ENCODE measurements around the gene LRRC4C. TPM values are rescaled to one million over a fixed set of nuclear protein-coding genes. Genes with fewer than 3 reads are reported as not detected.

The LRRC4C gene
- total and polyA plus RNA-seq, 4 experiments from 2014 or later: not detected

DNA sequence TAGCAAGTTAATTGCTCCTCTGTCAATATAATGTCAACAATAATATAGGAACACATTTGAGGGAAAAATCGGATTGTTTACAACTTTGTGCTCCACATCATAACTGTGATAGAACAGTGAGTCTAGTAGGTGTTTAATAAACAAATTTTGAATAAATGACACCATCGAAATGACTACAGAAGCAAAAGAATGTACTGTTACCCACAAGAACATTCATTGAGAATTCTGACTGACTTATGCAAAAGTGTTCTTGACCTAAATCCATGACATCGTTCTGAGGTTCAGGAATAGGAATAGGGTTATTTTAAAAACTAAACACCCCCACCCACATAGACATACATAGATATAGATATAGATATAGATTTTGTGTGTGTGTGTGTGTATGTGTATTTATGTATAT, 8.4 kb downstream of the LRRC4C start:
- POLR2A ChIA-PET (ENCODE audit: partially characterized antibody): no interaction called here
- H3K4me1 ChIP-seq (ENCODE audit: insufficient read depth, low read length): no peaks in the 10 kb centered on the region

DNA sequence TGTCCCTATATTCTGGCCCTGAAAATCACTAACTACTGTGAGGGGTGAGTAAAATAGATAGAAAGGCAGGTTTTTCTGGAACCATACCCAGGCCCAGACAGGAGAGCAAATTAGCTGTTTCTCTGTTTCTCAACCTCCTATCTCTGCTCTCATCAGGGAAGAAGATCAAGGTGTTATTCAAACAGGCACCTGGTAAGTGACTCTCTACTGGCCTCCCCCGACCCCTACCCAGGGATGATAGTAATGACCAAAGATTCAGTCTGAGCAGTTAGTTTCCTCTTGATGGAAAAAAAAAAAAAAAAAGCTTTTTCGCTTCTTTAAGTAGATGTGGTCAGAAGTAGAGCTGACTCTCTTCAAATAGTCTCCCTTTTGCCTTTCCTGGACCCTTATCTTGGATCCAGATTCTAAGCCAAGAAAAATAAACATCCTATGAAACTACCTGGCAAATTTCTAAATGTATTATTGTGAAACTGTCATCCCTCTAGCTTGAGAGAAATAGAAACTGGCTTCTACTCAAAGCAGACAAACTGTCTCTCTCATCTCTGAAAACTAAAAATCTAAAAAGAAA, 9.9 kb downstream of the LRRC4C start:
- Histone ChIP-seq H3K27me3 (ENCODE audit: insufficient read depth, low read length) (no peaks in the 10 kb centered on the region), H3K36me3 (ENCODE audit: insufficient read depth, low read length) (no peaks in the 10 kb centered on the region), H3K9me3 (ENCODE audit: control insufficient read depth in 1 of 2, low read length in 2 of 2) (no peaks in the 10 kb centered on the region), H3K4me1 (ENCODE audit: insufficient read depth, low read length) (no peaks in the 10 kb centered on the region), H3K4me3 (ENCODE audit: low read length in 2 of 2) (no peak overlapping the region), H3K27ac (ENCODE audit: low read depth, low read length) (no peak overlapping the region)
- H3K36me3 Mint-ChIP-seq: no peaks in the 10 kb centered on the region
- H3K27me3 Mint-ChIP-seq: no peaks in the 10 kb centered on the region
- H3K4me1 Mint-ChIP-seq: no peaks in the 10 kb centered on the region
- intact Hi-C loops (cut with micrococcal nuclease): no loop called here
- no peak overlapping the region for H3K27ac Mint-ChIP-seq
- H3K9me3 Mint-ChIP-seq: peaks cover under 1 to 20% (median 9%) of the 10 kb centered on the region in 8 donors
- H3K4me3 Mint-ChIP-seq: no peak overlapping the region
- CTCF ChIA-PET (ENCODE audit: partially characterized antibody): no interaction called here
- DNase-seq: no peak
- POLR2A ChIA-PET (ENCODE audit: partially characterized antibody): no interaction called here

More for the DNA sequence above, 8.4 kb downstream of the LRRC4C start:
- DNase-seq: no peak
- H3K27ac Mint-ChIP-seq: no peak overlapping the region
- Histone ChIP-seq H3K27me3 (ENCODE audit: insufficient read depth, low read length) (no peaks in the 10 kb centered on the region), H3K4me3 (ENCODE audit: low read length in 2 of 2) (no peak overlapping the region), H3K9me3 (ENCODE audit: control insufficient read depth in 1 of 2, low read length in 2 of 2) (no peaks in the 10 kb centered on the region), H3K27ac (ENCODE audit: low read depth, low read length) (no peak overlapping the region), H3K36me3 (ENCODE audit: insufficient read depth, low read length) (no peaks in the 10 kb centered on the region)
- no peaks in the 10 kb centered on the region for H3K27me3 Mint-ChIP-seq
- intact Hi-C loops (cut with micrococcal nuclease): no loop called here
- peaks cover 0 to 11% (median 6%) of the 10 kb centered on the region in 8 donors for H3K9me3 Mint-ChIP-seq
- H3K4me1 Mint-ChIP-seq: no peaks in the 10 kb centered on the region
- H3K36me3 Mint-ChIP-seq: no peaks in the 10 kb centered on the region
- CTCF ChIA-PET (ENCODE audit: partially characterized antibody): no interaction called here
- H3K4me3 Mint-ChIP-seq: no peak overlapping the region

DNA sequence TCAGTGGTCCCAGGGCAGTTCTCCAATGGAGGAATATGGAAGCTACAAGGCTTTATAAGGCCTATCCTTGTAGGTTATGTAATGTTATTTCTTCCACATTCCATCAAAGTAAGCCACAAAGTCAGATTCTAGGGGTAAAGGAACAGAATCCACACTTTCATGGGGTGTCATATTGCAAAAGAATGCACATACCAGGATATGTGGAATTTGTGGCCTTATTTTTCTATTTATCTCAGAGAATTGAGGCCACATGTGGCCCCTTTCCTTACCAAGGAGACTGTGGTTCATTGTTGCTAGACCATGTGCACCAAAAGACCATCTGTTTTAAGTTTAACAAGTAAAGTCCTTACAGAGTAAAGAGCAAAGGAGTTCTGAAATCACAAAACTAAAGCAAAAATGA, 12.9 kb downstream of the LRRC4C start:
- Histone ChIP-seq H3K36me3 (ENCODE audit: insufficient read depth, low read length) (no peaks in the 10 kb centered on the region), H3K27me3 (ENCODE audit: insufficient read depth, low read length) (no peaks in the 10 kb centered on the region), H3K9me3 (ENCODE audit: control insufficient read depth in 1 of 2, low read length in 2 of 2) (no peaks in the 10 kb centered on the region), H3K4me3 (ENCODE audit: low read length in 2 of 2) (no peak overlapping the region), H3K27ac (ENCODE audit: low read depth, low read length) (no peak overlapping the region), H3K4me1 (ENCODE audit: insufficient read depth, low read length) (no peaks in the 10 kb centered on the region)
- H3K36me3 Mint-ChIP-seq: no peaks in the 10 kb centered on the region
- H3K4me3 Mint-ChIP-seq: no peak overlapping the region
- no peak overlapping the region for H3K27ac Mint-ChIP-seq
- CTCF ChIA-PET (ENCODE audit: partially characterized antibody): no interaction called here
- peaks cover 2 to 25% (median 15%) of the 10 kb centered on the region in 8 donors for H3K9me3 Mint-ChIP-seq
- no peaks in the 10 kb centered on the region for H3K4me1 Mint-ChIP-seq
- POLR2A ChIA-PET (ENCODE audit: partially characterized antibody): no interaction called here
- DNase-seq: no peak
- no peaks in the 10 kb centered on the region for H3K27me3 Mint-ChIP-seq
- intact Hi-C loops (cut with micrococcal nuclease): no loop called here

DNA sequence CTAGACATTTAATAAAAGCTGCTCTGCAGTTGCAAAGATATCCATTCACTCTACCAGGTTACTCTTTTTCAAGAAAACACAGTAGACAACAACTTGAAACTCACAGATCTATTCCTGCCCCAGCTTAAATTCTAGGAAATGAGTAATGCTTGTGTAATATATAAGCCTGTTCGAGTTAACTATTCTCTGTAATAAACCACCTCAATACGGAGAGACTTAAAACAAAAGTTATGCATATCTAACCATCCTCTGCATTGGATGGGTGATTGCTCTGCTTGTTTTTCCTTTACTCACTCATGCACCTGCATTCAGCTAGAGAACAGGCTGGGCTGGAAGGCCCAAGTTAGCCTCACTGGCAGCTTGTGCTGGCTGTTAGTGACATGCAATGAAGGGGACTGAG, 13.3 kb downstream of the LRRC4C start:
- no peaks in the 10 kb centered on the region for H3K36me3 ChIP-seq (ENCODE audit: insufficient read depth, low read length)
- H3K4me3 ChIP-seq (ENCODE audit: low read length in 2 of 2): no peak overlapping the region
- CTCF ChIA-PET (ENCODE audit: partially characterized antibody): no interaction called here
- no peaks in the 10 kb centered on the region for H3K4me1 Mint-ChIP-seq
- H3K27me3 ChIP-seq (ENCODE audit: insufficient read depth, low read length): no peaks in the 10 kb centered on the region
- H3K27ac ChIP-seq (ENCODE audit: low read depth, low read length): no peak overlapping the region
- no peak overlapping the region for H3K27ac Mint-ChIP-seq
- H3K36me3 Mint-ChIP-seq: no peaks in the 10 kb centered on the region
- POLR2A ChIA-PET (ENCODE audit: partially characterized antibody): no interaction called here
- H3K9me3 Mint-ChIP-seq: peaks cover 2 to 24% (median 15%) of the 10 kb centered on the region in 8 donors
- intact Hi-C loops (cut with micrococcal nuclease): no loop called here
- no peak overlapping the region for H3K4me3 Mint-ChIP-seq
- H3K27me3 Mint-ChIP-seq: no peaks in the 10 kb centered on the region
- no peaks in the 10 kb centered on the region for H3K9me3 ChIP-seq (ENCODE audit: control insufficient read depth in 1 of 2, low read length in 2 of 2)
- no peaks in the 10 kb centered on the region for H3K4me1 ChIP-seq (ENCODE audit: insufficient read depth, low read length)
- no peak for DNase-seq

DNA sequence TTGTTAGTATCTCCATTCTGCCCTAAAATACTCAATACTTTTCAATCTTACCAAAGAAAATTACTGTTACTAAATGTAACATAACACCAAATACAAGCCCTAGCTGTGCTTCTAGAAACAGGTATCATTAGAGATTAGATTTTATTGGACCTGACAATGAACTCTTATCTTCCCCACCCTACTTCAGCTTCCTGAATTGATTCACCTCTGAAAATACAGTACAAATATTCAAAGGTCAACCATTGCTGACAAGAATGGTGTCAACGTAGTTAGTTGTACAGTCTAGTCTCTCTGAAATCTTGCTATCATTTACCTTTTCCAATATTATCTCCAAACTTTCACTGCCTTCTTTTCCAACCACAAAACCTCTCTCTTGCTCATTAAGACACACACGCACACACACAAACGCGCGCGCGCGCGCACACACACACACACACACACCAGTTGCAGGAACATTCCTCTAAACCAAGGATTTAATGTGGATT, 22.4 kb downstream of the LRRC4C start:
- Histone ChIP-seq H3K4me3 (ENCODE audit: low read length in 2 of 2) (no peak overlapping the region), H3K36me3 (ENCODE audit: insufficient read depth, low read length) (no peaks in the 10 kb centered on the region), H3K27me3 (ENCODE audit: insufficient read depth, low read length) (no peaks in the 10 kb centered on the region), H3K9me3 (ENCODE audit: control insufficient read depth in 1 of 2, low read length in 2 of 2) (no peaks in the 10 kb centered on the region), H3K4me1 (ENCODE audit: insufficient read depth, low read length) (no peaks in the 10 kb centered on the region), H3K27ac (ENCODE audit: low read depth, low read length) (no peak overlapping the region)
- Mint-ChIP-seq H3K27ac (no peak overlapping the region), H3K27me3 (no peaks in the 10 kb centered on the region), H3K9me3 (peaks cover 0 to 22% (median 7%) of the 10 kb centered on the region in 8 donors), H3K4me3 (no peak overlapping the region), H3K4me1 (no peaks in the 10 kb centered on the region), H3K36me3 (no peaks in the 10 kb centered on the region)
- CTCF ChIA-PET (ENCODE audit: partially characterized antibody): no interaction called here
- no peak for DNase-seq
- POLR2A ChIA-PET (ENCODE audit: partially characterized antibody): no interaction called here
- intact Hi-C loops (cut with micrococcal nuclease): no loop called here

DNA sequence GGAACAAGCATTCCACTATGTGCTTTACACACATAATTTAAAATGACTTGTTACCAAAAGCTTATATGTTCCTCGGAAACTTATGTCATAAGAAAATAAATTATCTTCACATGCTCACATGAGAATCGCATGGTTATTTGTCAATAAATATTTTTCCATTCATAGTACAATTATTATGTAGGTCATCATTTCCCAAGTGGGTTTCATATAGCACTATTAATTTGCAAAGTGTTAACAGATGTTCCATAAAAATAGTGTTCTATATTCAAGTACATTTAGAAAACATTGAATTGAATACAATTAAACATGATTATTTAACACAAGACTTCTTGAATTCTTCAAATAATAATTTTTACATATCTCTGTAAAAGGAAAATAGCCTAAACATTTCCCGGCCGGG, 23.9 kb downstream of the LRRC4C start:
- Mint-ChIP-seq H3K4me1 (no peaks in the 10 kb centered on the region), H3K27ac (no peak overlapping the region), H3K36me3 (no peaks in the 10 kb centered on the region), H3K27me3 (no peaks in the 10 kb centered on the region), H3K4me3 (no peak overlapping the region), H3K9me3 (peaks cover 0 to 13% (median 5%) of the 10 kb centered on the region in 8 donors)
- intact Hi-C loops (cut with micrococcal nuclease): no loop called here
- CTCF ChIA-PET (ENCODE audit: partially characterized antibody): no interaction called here
- H3K27me3 ChIP-seq (ENCODE audit: insufficient read depth, low read length): no peaks in the 10 kb centered on the region
- no peak overlapping the region for H3K4me3 ChIP-seq (ENCODE audit: low read length in 2 of 2)
- no peak for DNase-seq
- H3K4me1 ChIP-seq (ENCODE audit: insufficient read depth, low read length): no peaks in the 10 kb centered on the region
- H3K36me3 ChIP-seq (ENCODE audit: insufficient read depth, low read length): no peaks in the 10 kb centered on the region
- no peak overlapping the region for H3K27ac ChIP-seq (ENCODE audit: low read depth, low read length)
- POLR2A ChIA-PET (ENCODE audit: partially characterized antibody): no interaction called here
- H3K9me3 ChIP-seq (ENCODE audit: control insufficient read depth in 1 of 2, low read length in 2 of 2): no peaks in the 10 kb centered on the region

DNA sequence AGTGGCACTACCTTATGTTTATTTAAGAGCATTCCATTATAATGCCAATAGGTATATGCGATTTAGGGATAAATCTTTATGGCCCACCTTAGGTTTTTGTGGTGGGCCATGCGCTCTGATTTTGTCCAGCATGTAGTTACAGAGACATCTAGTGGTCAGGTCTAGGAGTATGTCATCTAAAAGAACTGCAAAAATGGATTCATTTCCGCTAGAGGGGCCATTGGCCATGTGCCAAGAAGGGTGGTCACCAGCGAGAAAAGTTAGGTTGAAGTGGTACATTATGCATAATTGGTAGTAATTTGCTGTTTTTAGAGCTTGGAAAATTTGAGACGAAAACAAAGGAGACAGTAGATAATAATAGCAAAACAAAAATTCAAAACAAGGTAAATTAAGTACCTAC, 27.7 kb downstream of the LRRC4C start:
- Mint-ChIP-seq H3K27ac (no peak overlapping the region), H3K9me3 (peaks cover 0 to 14% (median 6%) of the 10 kb centered on the region in 8 donors), H3K4me1 (no peaks in the 10 kb centered on the region), H3K27me3 (no peaks in the 10 kb centered on the region), H3K4me3 (no peak overlapping the region), H3K36me3 (no peaks in the 10 kb centered on the region)
- no peaks in the 10 kb centered on the region for H3K4me1 ChIP-seq (ENCODE audit: insufficient read depth, low read length)
- intact Hi-C loops (cut with micrococcal nuclease): no loop called here
- H3K4me3 ChIP-seq (ENCODE audit: low read length in 2 of 2): no peak overlapping the region
- no peak overlapping the region for H3K27ac ChIP-seq (ENCODE audit: low read depth, low read length)
- H3K36me3 ChIP-seq (ENCODE audit: insufficient read depth, low read length): no peaks in the 10 kb centered on the region
- ChIA-PET POLR2A (ENCODE audit: partially characterized antibody) (no interaction called here), CTCF (ENCODE audit: partially characterized antibody) (no interaction called here)
- no peaks in the 10 kb centered on the region for H3K27me3 ChIP-seq (ENCODE audit: insufficient read depth, low read length)
- no peaks in the 10 kb centered on the region for H3K9me3 ChIP-seq (ENCODE audit: control insufficient read depth in 1 of 2, low read length in 2 of 2)
- no peak for DNase-seq

DNA sequence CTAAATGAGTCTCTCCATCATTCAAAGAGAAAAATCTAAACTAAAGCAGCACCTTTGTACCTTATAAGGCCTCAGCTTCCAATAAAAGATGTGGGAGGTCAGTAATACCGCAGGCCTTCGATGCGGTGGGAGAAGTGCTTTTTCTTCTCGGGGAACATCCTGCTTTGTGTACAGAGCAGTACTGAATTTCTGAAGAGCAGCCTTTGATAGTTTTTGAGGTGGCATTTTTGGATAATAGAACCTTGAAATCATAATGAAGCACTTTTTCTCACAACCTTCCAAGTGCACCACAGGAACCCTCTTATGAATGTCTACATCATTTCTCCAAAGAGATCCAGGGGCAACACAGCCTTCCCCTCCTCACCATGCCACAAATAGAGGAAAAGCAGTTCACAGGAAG, 39.6 kb downstream of the LRRC4C start:
- no peaks in the 10 kb centered on the region for H3K4me1 Mint-ChIP-seq
- Histone ChIP-seq H3K9me3 (ENCODE audit: control insufficient read depth in 1 of 2, low read length in 2 of 2) (no peaks in the 10 kb centered on the region), H3K4me3 (ENCODE audit: low read length in 2 of 2) (no peak overlapping the region), H3K27me3 (ENCODE audit: insufficient read depth, low read length) (no peaks in the 10 kb centered on the region), H3K27ac (ENCODE audit: low read depth, low read length) (no peak overlapping the region), H3K36me3 (ENCODE audit: insufficient read depth, low read length) (no peaks in the 10 kb centered on the region), H3K4me1 (ENCODE audit: insufficient read depth, low read length) (no peaks in the 10 kb centered on the region)
- ChIA-PET CTCF (ENCODE audit: partially characterized antibody) (no interaction called here), POLR2A (ENCODE audit: partially characterized antibody) (no interaction called here)
- H3K4me3 Mint-ChIP-seq: no peak overlapping the region
- intact Hi-C loops (cut with micrococcal nuclease): no loop called here
- H3K27me3 Mint-ChIP-seq: no peaks in the 10 kb centered on the region
- H3K9me3 Mint-ChIP-seq: peaks cover 0 to 14% (median 7%) of the 10 kb centered on the region in 8 donors
- no peaks in the 10 kb centered on the region for H3K36me3 Mint-ChIP-seq
- no peak for DNase-seq
- H3K27ac Mint-ChIP-seq: no peak overlapping the region
